Activated T-helper 1 cell treated with anti-CD3 and anti-CD28 coated beads, Interleukin-2, amount 50 U/mL, for 16 hours (primary cell): ENCODE results near the gene DCTPP1.

ENCODE experiments used
- DNase-seq, 2 donors: peaks; one replicate each; pipeline ENCODE4 v3.0.0-alpha.2; 2020; ENCODE audit warnings: low read depth in 1 of 2, low spot score in 1 of 2

The DCTPP1 gene

DNA sequence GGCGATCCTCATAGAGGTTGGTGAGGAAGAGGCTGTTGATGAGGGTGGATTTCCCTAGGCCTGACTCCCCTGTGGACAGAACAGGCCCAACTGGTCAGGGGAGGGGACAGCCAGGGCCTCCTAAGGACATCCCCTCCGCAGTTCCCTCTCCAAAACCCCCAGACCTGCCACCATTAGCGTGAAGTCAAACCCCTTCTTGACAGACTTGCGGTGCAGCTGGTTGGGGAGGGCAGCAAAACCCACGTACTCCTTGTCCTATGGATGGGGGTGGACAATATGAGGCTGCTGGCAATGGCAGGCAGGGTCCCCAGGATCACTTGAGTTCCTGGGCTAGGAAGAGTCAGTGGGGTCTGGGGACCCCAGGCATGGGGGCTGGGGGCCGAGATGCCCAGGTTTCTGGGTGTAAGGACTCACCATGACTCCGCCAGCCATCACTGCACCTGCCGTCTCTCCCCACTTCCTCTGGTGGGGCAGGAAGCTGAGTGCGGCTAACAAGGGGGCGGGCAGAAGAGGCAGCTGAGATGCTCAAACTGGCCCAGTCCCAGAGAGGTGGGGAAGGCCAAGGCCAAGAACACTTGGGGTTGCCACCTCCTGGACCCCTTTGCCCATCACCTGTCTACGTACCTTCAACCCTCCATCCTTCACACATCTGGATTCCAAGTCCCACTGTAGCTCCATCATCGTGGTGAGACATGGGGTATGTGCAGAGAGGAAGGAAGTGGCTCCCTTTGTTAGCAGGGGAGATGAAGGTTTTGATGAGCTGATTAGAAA, 47.5 kb downstream of the DCTPP1 start, which contains the start of gene SEPTIN1:
Gene SEPTIN1 (minus strand): TSS at position 451 of the 771 bp plus-strand sequence. CDS start 19 bp downstream, at position 432.
- peak; percentile 55 to 66 for DNase-seq

DNA sequence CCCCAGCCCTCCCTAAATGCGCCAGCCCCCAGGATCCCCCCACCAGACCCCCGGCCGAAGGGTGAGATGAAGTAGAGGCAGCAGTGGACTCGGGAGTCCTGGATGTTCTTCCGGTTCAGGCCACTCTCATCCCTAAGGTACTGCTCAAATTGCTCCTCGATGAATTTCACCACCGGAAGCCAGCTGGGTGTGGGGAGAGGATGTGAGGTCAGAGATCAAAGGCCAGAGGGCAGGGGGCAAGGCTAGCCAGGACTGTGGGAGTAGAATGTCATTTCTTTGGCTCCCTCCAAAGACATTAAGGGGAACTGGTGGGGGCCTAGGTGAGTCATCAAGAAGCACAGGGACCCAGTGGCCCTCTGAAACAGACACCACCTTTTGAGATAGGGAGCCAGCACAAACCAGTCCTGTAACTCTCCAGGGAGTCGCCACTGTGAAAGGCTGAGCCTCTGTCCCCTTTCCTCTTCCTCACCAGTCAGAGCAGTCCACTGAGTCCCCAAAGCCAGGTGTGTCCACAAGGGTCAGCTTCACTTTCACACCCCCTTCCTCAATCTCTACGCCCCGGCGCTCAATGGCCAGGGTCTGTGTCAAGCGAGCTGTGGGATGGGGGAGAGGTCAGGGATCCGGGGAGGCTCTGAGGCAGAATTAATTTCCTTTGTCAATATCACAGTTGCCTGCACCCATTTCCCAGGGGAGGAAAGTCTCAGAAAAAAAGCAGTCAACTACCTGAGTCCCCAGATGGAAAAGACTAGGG, 48.4 kb downstream of the DCTPP1 start:
- no peak for DNase-seq

DNA sequence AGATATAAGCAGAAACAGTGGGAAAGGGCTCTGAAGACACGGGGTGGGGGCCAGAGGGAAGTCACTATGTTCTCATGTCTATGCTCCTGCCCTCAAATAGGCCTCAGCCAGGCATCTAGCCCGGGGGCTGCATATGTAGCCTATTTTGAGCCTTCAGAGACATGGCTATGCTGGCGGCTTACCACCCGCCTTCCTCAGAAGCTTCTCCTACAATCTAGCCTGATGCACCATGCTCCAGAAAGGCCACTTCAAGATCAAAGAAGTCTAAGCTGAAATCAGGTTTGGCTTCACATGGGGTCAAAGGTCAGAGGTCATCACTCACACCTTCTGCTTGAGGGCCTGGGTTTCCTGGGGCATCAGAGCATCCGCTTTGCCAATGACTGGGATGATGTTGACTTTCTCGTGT, 49.0 kb downstream of the DCTPP1 start:
- DNase-seq, result no peak

DNA sequence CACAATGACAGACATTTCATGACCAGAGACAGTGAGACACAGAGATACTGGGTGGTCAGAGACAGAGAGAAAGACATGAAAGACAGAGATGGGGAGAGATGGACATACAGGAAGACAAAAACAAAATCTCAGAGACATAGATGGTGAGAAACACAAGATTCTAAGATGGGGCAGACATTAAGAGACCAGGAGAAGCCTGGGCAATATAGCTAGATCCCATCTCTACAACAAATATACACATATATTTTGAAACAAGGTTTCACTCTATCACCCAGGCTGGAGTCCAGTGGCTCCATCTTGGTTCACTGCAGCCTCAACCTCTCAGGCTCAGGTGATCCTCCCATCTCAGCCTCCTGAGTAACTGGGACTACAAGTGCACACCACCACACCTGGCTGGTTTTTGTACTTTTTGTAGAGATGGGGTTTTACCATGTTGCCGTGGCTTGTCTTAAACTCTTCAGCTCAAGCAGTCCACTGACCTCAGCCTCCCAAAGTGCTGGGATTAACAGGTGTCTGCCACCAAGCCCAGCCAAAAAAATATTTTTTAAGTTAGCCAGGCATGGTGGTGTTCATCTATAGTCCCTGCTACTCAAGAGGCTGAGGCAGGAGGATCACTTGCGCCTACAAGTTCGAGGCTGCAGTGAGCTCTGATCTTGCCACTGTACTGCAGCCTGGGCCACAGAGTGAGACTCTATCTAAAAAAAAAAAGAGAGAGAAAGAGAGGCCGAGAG, 49.6 kb downstream of the DCTPP1 start:
- no peak for DNase-seq

DNA sequence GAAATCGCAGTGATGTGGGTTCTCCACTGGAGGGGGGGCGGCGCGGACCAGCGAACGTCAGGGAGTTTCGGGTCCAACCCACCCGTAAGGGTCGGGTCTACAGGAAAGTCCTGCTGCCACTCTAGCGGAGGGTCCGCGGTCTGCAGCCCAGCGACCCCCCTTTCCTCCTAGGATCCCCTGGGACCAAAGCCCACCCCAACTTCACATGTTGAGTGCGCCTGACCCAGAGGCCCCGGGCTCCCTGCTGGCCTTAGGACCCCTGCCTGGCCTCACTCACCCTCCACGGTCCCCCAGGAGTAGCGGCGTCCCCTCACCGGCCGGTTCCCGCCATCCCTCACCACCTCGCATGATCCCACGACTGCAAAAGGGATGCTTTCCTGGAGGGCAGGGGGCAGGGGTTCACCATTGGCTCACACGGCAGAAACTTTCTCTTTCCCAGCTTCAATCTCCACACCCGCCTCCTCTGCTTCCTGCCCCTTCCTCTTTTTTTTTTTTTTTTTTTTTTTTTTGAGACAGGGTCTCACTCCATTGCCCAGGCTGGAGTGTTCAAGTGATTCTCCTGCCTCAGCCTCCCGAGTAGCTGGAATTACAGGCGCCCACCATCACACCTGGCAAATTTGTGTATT, 50.6 kb downstream of the DCTPP1 start:
- DNase-seq, result no peak

DNA sequence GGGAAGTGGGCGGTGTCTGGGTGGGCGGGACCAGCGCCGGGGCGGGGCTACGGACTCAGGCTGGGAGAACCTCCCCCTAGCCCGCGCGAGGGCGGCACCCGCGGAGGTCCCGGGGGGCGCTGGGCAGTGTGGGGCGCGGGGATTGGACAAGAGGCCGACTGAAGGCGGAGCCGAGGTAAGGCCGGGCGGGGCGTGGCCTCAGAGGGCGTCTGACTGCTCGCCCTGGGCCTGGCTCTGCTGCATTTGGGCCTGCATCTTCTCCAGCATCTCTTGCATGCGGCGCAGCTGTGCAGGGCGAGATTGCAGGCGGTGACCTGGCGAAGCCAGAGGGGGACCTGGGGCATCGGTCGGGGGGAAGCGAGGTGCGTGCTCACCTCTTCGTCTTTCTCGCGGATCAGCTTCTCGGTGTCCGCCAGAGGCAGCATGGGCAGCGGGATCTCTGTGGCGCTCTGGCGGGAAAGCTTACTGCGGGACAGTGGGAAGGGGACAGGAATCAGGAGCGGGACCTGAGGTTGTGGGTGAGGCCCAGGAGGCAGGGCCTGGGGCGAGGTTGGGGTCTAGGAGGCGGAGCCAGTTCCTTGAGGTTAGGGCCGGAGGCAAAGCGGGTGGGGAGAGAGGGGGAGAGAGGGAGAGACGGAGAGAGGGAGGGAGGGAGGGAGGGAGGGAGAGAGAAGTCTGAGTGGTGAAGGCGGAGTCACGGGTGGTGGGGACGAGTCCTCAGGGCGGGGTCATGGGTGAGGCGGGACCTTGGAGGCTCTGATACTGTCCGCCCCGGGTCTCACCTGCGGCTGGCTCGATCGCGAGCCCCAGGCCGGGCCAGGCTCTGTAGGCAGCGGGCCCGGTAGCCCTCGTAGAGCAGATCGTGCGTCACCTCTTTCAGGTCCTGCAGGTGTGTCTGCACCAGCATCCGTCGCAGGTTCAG, 51.3 kb downstream of the DCTPP1 start:
- DNase-seq, result peak; percentile 99 to 100

DNA sequence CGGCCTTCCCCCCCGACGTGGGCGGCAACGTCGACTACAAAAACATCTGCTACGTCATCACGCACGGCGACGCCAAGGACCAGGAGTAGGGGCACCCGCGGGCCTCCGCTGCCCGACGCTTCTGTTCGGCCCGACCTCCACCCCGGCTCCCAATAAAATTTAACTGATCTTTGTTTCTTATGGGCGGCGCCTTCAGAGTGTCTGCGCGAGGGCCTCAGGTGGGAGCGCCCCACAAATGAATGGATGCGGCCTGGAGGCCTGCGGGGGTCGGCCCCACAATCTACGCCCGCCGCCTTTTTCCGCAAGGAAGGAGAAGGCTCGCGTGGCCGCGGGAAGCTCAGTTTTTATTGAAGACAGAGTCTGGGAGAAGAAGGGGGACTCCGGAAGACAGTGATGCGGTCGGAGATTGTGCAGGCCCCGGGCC, 52.0 kb downstream of the DCTPP1 start:
- DNase-seq, result peak; percentile 78 to 79

DNA sequence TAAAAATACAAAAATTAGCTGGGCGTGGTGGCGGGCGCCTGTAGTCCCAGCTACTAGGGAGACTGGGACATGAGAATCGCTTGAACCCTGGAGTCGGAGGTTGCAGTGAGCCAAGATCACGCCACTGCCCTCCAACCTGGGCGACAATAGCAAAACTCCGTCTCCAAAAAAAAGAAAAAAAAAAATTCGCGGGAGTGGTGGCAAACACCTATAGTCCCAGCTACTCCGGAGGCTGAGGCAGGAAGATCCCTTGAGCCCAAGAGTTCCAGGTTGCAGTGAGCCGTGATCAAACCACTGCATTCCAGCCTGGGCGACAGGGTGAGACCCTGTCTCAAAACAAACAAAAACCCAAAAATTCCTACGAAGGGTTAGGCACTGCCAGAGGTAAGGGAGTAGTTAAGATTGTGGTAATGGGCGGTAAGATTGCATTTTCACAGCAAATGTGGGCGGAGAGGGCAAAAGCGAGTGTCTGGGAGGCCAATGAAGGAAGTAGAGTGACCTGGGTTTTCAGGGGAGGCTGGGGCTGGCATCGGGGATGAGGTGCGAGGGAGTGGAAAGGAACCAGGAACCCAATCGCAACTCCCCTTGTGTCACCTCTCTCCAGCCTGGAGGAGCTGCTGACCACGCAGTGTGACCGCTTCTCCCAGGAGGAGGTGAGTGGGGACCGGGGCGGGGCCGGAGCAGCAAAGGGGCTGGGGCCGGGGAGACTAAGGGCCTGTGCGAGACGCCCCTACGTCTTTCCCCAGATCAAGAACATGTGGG, 52.6 kb downstream of the DCTPP1 start:
- no peak for DNase-seq

DNA sequence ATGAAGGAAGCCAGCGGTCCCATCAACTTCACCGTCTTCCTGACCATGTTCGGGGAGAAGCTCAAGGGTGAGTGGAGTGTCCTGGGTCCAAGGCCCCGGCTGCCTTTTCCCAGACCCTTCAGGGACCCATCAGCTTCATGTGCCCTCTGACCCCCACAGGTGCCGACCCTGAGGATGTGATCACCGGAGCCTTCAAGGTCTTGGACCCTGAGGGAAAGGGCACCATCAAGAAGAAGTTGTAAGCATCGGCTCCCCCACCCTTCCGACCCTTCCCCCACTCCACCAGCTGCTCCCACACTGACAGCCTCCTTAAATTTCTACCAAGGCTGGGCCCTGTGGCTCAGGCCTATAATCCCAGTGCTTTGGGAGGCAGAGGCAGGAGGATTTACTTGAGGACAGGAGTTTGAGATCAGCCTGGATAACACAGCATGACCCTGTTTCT, 53.3 kb downstream of the DCTPP1 start:
- no peak for DNase-seq

DNA sequence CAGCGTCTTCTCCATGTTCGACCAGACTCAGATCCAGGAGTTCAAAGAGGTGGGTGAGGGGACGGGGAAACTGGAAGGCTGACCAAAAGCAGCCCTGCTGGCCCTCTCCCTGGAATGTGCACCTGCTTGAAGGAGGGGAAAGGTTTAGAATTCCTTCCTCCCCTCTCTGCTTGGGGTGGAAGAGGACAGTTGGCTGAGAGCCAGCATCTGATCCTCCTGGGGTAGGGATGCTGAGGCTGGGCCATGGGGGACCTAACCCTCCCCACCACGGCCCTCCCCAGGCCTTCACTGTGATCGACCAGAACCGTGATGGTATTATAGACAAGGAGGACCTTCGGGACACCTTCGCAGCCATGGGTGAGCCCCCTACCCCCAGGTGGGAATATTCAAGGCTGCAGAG, 54.0 kb downstream of the DCTPP1 start:
- DNase-seq, result no peak

DNA sequence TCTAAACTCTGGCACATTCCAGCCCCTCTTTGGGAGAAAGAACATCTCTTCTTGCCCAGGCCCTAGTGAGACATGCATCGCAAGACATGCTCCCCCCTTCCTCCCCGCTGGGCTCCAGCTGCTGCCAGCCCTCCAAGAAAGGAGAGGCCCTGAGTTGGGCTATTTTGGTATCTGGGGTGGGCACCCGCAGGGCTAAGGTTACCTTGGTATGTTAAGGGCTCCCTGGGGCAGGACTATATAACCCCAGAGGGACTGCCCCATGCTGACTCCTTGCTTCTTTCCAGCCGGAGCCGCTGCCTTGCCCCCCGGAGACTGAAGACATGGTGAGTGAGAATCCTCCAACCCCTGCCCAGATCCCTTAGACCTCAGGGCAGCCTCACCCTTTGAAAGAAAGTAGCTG, 55.3 kb downstream of the DCTPP1 start, which contains the start of gene MYL11:
Gene MYL11 (plus strand): TSS at position 265 of the 400 bp plus-strand sequence. CDS start 56 bp downstream, at position 321.
- no peak for DNase-seq
